GM12892 (cell line): ENCODE data around the gene ZSCAN12.

Experiments
- DNase-seq: peaks from one replicate; pipeline ENCODE4 v3.0.0; 2011; ENCODE audit not compliant: insufficient read length
- FAIRE-seq: peaks from 2 replicates; lab custom pipeline; 2011; peaks lifted over from hg19 to GRCh38; lab: Jason Lieb, UNC
- POLR2A ChIP-seq: IDR thresholded peaks from 2 replicates; pipeline ENCODE4 v1.6.1; 2011; ENCODE audit warnings: low read depth, low read length, control low read depth
- TAF1 ChIP-seq: IDR thresholded peaks from 2 replicates; pipeline ENCODE4 v1.6.1; 2011; ENCODE audit warnings: low read depth, mild to moderate bottlenecking, control low read depth, low read length, borderline replicate concordance

ZSCAN12 gene

DNA sequence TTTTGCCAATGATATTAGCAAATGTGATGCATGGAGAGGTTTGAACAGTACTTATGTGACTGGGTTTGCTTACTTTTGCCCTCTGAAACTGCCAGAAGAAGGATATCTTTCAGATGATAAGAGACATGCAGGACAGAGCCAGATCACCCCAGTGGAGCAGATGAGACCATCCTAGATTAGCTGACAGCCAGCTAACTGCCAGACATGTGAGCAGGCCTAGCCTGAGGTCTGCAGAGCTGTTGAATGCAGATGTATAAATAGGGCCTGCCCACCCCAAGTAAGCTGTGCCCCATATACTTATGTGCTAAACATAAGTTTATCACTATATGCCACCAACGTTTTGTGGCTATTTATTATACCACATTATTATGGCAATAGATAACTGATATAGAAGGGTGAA is 69.5 kb downstream of the ZSCAN12 start:
- FAIRE-seq = no peak

More for the DNA sequence above, 69.5 kb downstream of the ZSCAN12 start:
- DNase-seq = no peak
- TF ChIP-seq POLR2A = no peak
- TF ChIP-seq TAF1 = no peak
